Measurements from ENCODE around the gene SOX6. TPM values are rescaled to one million over a fixed set of nuclear protein-coding genes. Genes with fewer than 3 reads are reported as not detected.

The SOX6 gene
- total RNA-seq, 2 experiments from 2014 or later: 0.36 TPM; not detected in 1

DNA sequence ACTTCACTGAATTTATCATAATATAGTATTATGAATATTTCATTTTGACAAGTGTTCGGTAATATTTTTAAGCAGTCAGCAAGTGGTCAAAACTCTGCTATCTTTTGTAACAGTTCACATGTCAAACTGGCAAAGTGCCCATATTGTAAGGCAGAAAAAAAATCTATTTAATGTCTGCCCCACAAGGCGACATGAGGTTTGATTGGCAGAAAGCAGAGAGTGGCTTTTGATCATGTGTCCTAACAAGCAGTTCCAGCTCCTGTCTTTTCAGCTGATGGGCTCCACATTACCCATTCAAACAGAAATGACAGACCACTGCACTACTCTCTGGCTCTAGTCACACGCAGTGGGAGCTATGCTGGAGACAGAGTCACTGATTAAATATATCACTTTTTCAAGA lies 59.0 kb downstream of the SOX6 start:
- ATAC-seq (no peak), DNase-seq (no peak)
- TF ChIP-seq, protein P1, sequence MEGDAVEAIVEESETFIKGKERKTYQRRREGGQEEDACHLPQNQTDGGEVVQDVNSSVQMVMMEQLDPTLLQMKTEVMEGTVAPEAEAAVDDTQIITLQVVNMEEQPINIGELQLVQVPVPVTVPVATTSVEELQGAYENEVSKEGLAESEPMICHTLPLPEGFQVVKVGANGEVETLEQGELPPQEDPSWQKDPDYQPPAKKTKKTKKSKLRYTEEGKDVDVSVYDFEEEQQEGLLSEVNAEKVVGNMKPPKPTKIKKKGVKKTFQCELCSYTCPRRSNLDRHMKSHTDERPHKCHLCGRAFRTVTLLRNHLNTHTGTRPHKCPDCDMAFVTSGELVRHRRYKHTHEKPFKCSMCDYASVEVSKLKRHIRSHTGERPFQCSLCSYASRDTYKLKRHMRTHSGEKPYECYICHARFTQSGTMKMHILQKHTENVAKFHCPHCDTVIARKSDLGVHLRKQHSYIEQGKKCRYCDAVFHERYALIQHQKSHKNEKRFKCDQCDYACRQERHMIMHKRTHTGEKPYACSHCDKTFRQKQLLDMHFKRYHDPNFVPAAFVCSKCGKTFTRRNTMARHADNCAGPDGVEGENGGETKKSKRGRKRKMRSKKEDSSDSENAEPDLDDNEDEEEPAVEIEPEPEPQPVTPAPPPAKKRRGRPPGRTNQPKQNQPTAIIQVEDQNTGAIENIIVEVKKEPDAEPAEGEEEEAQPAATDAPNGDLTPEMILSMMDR (IDR thresholded peaks at IDR 0.05): no peak
- Mint-ChIP-seq H3K27ac (no peak overlapping the region), H3K4me3 (no peak overlapping the region), H3K4me1 (ENCODE audit: low read depth) (no peaks in the 10 kb centered on the region), H3K27me3 (no peaks in the 10 kb centered on the region), H3K36me3 (ENCODE audit: low read depth) (no peaks in the 10 kb centered on the region), H3K9me3 (peaks cover 3% of the 10 kb centered on the region)
- POLR2A ChIA-PET: no interaction called here
- CTCF ChIA-PET: no interaction called here
- intact Hi-C loops (cut with micrococcal nuclease): no loop called here

DNA sequence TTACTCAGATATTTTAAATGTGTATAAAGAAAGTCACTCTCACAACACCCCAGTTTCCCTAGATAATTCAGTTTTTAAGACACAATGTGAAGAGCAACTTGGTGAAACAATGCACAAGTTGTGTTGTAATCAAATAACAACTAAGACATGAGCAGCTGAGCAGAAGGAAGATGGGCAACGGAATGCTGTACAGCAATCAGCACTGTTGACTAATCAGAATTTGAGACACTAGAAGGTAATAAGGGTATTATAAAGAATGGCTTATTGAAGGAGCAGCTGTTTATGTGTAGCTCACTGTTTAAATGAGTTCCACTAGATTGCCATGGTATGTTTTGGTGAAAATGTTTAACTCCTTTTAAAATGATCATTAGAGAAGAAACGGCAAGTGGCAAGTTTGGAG lies 60.1 kb downstream of the SOX6 start:
- no peaks in the 10 kb centered on the region for H3K27me3 Mint-ChIP-seq
- POLR2A ChIA-PET: no interaction called here
- DNase-seq (no peak), ATAC-seq (no peak)
- no peaks in the 10 kb centered on the region for H3K4me1 Mint-ChIP-seq (ENCODE audit: low read depth)
- no peak overlapping the region for H3K27ac Mint-ChIP-seq
- no peaks in the 10 kb centered on the region for H3K36me3 Mint-ChIP-seq (ENCODE audit: low read depth)
- H3K9me3 Mint-ChIP-seq: peaks cover 3% of the 10 kb centered on the region
- intact Hi-C loops (cut with micrococcal nuclease): no loop called here
- CTCF ChIA-PET: no interaction called here
- no peak overlapping the region for H3K4me3 Mint-ChIP-seq
- TF ChIP-seq, protein P1 (IDR thresholded peaks at IDR 0.05): no peak

DNA sequence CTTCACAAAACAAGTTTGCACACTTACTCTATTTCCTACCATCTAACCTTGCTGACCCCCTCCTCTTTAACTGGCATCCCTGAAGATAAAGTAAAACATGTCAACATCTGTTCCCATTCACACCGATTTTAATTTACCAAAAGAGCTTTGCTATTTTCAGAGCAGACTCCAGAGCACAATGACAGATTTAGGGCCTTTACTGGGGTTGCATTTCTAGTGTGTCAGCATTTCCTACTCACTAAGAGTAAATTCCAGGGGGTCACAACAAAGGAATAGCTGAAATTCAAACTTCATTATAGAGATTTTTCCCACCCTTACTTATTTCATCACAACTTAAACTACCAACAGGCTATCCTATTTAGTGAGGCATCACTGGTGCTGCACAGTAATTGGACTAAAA lies 60.8 kb downstream of the SOX6 start:
- TF ChIP-seq, protein P1 (IDR thresholded peaks at IDR 0.05): no peak
- DNase-seq (no peak), ATAC-seq (no peak)
- H3K27ac Mint-ChIP-seq: no peak overlapping the region
- H3K9me3 Mint-ChIP-seq: peaks cover 3% of the 10 kb centered on the region
- H3K4me3 Mint-ChIP-seq: no peak overlapping the region
- no peaks in the 10 kb centered on the region for H3K27me3 Mint-ChIP-seq
- intact Hi-C loops (cut with micrococcal nuclease): no loop called here
- ChIA-PET CTCF (no interaction called here), POLR2A (no interaction called here)
- no peaks in the 10 kb centered on the region for H3K4me1 Mint-ChIP-seq (ENCODE audit: low read depth)
- H3K36me3 Mint-ChIP-seq (ENCODE audit: low read depth): no peaks in the 10 kb centered on the region

DNA sequence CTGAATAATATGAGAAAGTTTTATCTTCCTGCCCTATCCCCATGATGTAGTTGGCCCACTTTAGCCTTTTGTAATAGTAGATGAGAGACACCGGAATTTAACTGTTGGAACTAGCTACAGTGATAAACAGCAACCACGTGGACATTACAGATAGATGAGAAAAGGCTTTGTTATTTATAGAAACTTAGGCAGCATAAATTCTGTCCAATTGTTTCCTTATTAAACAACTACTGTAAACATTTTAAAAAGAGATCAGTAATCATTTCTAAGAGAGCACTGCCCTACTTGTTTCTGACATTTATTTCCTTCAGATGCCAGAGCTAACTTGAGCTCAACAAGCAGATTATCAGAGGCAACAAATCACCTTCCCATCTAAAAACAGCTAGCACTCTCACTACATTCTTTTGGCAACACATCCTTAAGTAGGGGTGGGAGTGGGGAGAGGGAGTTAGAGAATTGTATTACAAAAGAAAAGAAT lies 63.1 kb downstream of the SOX6 start:
- no peak overlapping the region for H3K27ac Mint-ChIP-seq
- ChIA-PET POLR2A (no interaction called here), CTCF (no interaction called here)
- peaks cover 3% of the 10 kb centered on the region for H3K9me3 Mint-ChIP-seq
- H3K4me3 Mint-ChIP-seq: no peak overlapping the region
- TF ChIP-seq, protein P1 (IDR thresholded peaks at IDR 0.05): no peak
- intact Hi-C loops (cut with micrococcal nuclease): no loop called here
- no peaks in the 10 kb centered on the region for H3K36me3 Mint-ChIP-seq (ENCODE audit: low read depth)
- ATAC-seq (no peak), DNase-seq (no peak)
- no peaks in the 10 kb centered on the region for H3K4me1 Mint-ChIP-seq (ENCODE audit: low read depth)
- H3K27me3 Mint-ChIP-seq: no peaks in the 10 kb centered on the region

DNA sequence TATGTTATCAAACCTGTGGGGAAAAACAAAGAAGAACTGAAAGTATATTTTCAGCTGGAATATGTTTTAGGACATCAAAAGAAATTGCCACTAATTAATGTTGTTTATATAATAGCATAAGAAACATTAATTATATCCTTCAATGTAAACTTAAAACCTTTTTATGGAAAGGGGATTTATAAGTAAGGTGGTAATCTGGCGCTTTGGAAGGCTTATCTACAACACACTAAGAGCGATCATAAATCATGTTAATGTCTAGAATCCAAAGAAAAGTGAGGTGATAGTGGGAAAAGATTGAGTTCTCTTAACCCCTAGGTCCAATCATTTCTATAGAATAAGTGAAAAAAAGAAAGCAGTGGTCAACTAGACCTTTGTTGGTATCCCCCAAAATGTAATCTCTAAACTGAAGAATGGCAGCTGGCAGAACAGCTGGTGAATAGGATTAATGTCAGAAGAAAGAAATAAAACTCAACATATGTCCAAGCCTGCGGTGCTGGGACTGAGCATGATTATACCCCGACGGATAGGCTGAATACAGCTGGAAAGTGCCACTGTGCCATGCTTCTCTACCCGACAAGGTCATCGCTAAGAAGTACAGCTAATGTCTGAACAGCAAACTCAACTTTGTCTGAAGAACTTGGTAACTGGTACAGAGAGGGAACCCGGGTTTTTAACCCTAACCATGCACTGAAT lies 64.0 kb downstream of the SOX6 start:
- Mint-ChIP-seq H3K27ac (no peak overlapping the region), H3K36me3 (ENCODE audit: low read depth) (no peaks in the 10 kb centered on the region), H3K27me3 (no peaks in the 10 kb centered on the region), H3K9me3 (peaks cover 3% of the 10 kb centered on the region), H3K4me1 (ENCODE audit: low read depth) (no peaks in the 10 kb centered on the region), H3K4me3 (no peak overlapping the region)
- ATAC-seq: no peak
- no peak for DNase-seq
- intact Hi-C loops (cut with micrococcal nuclease): no loop called here
- TF ChIP-seq, protein P1 (IDR thresholded peaks at IDR 0.05): no peak
- ChIA-PET POLR2A (no interaction called here), CTCF (no interaction called here)
